SK-N-SH (cell line): ENCODE measurements around the gene PDCD6IP.

Source experiments
- CHD2 ChIP-seq: fragments of 150-350 bp; IDR thresholded peaks from 2 replicates; pipeline ENCODE4 v1.6.1; 2018; ENCODE audit warnings: low read length; ENCODE audit not compliant: partially characterized antibody
- CTCF ChIP-seq: fragments of 200-600 bp; sonication (generic); IDR thresholded peaks from 2 replicates; pipeline ENCODE4 v1.6.1; 2017; ENCODE audit warnings: antibody characterized with exemption, mild to moderate bottlenecking, moderate library complexity
- EZH2phosphoT487 ChIP-seq: fragments of 200-600 bp; sonication (generic); IDR thresholded peaks from 2 replicates; pipeline ENCODE4 v1.6.1; 2017; ENCODE audit warnings: low read depth, mixed run types, mild to moderate bottlenecking, antibody characterized with exemption, moderate library complexity, borderline replicate concordance
- GABPA ChIP-seq: IDR thresholded peaks from 2 replicates; pipeline ENCODE4 v1.4.0; 2012; ENCODE audit warnings: low read depth, mild to moderate bottlenecking
- MAX ChIP-seq: IDR thresholded peaks from 2 replicates; pipeline ENCODE4 v1.4.0; 2012; ENCODE audit warnings: low read depth
- REST ChIP-seq: IDR thresholded peaks from 2 replicates; pipeline ENCODE4 v1.6.1; 2012; ENCODE audit warnings: mild to moderate bottlenecking, low read depth, low read length, moderate library complexity

- TF ChIP-seq GABPA, result no peak
- no peak for TF ChIP-seq CHD2
- TF ChIP-seq CTCF, result no peak
- TF ChIP-seq REST, result no peak
- no peak for TF ChIP-seq MAX
- no peak for TF ChIP-seq EZH2phosphoT487
Observed at GRCh38 chr3:33900440-33900808, 102.0 kb downstream of the PDCD6IP start.
